Fibroblast of skin of right biceps (primary cell): ENCODE measurements around the gene PCBP3.
A peak's percentile ranks its signal among the peaks of the same experiment; 100 is the strongest.
"Not testable (repeated sequence)": the region's sequence is repeated elsewhere in the genome, so short reads cannot be mapped to it uniquely, and the experiment has no call there.

ENCODE experiments used
- DNase-seq: peaks from one replicate; pipeline ENCODE4 v3.0.0-alpha.2; 2013

Gene PCBP3

GRCh38 chr21:45698493-45699184, 55.1 kb downstream of the PCBP3 start:
- DNase-seq: peak; percentile 98

- no peak for DNase-seq
Observed at GRCh38 chr21:45699251-45699942, 55.9 kb downstream of the PCBP3 start.

- no peak for DNase-seq
Observed at GRCh38 chr21:45699966-45700365, 56.4 kb downstream of the PCBP3 start.

GRCh38 chr21:45700461-45700860, 56.9 kb downstream of the PCBP3 start:
- no peak for DNase-seq

- no peak for DNase-seq
Observed at GRCh38 chr21:45704311-45705108, 61.0 kb downstream of the PCBP3 start.

- DNase-seq: no peak
Observed at GRCh38 chr21:45706299-45706698, 62.8 kb downstream of the PCBP3 start.

- DNase-seq: peak; percentile 38
Observed at GRCh38 chr21:45709173-45709572, 65.6 kb downstream of the PCBP3 start.

- no peak for DNase-seq
Observed at GRCh38 chr21:45709696-45710268, 66.3 kb downstream of the PCBP3 start.

- not testable (repeated sequence) for DNase-seq
Observed at GRCh38 chr21:45710306-45710705, 66.8 kb downstream of the PCBP3 start.

- no peak for DNase-seq
Observed at GRCh38 chr21:45713613-45714012, 70.1 kb downstream of the PCBP3 start.

GRCh38 chr21:45715441-45715840, 71.9 kb downstream of the PCBP3 start:
- no peak for DNase-seq

- no peak for DNase-seq
Observed at GRCh38 chr21:45718413-45718812, 74.9 kb downstream of the PCBP3 start.

- no peak for DNase-seq
Observed at GRCh38 chr21:45719177-45719802, 75.8 kb downstream of the PCBP3 start.

GRCh38 chr21:45720204-45720603, 76.7 kb downstream of the PCBP3 start:
- not testable (repeated sequence) for DNase-seq

GRCh38 chr21:45721671-45722070, 78.1 kb downstream of the PCBP3 start:
- DNase-seq: peak; percentile 38

- no peak for DNase-seq
Observed at GRCh38 chr21:45723049-45723958, 79.8 kb downstream of the PCBP3 start.

- DNase-seq: no peak
Observed at GRCh38 chr21:45724345-45724961, 80.9 kb downstream of the PCBP3 start.

- DNase-seq: no peak
Observed at GRCh38 chr21:45724994-45725843, 81.7 kb downstream of the PCBP3 start.

- no peak for DNase-seq
Observed at GRCh38 chr21:45725844-45726200, 82.3 kb downstream of the PCBP3 start.

- DNase-seq: no peak
Observed at GRCh38 chr21:45726438-45726837, 82.9 kb downstream of the PCBP3 start.
